ENCODE results near the gene SAMD11. TPM values are rescaled to one million over a fixed set of nuclear protein-coding genes. Genes with fewer than 3 reads are reported as not detected.

SAMD11 gene
- total RNA-seq, 1 donor from 2014 or later, result 0.14 TPM

GRCh38 chr1:905071-905749 lies 18.5 kb upstream of the SAMD11 start:
- H3K27me3 Mint-ChIP-seq (ENCODE audit: low read depth), result peaks cover 48% of the 10 kb centered on the region

GRCh38 chr1:905811-906599 lies 17.7 kb upstream of the SAMD11 start:
- peaks cover 40% of the 10 kb centered on the region for H3K27me3 Mint-ChIP-seq (ENCODE audit: low read depth)
- H3K4me1 Mint-ChIP-seq, result peaks cover 7% of the 10 kb centered on the region
- no peak for DNase-seq (ENCODE audit: low read depth, low spot score)
- peak overlapping the region; percentile 88 for H3K4me3 Mint-ChIP-seq
- H3K36me3 Mint-ChIP-seq (ENCODE audit: low read depth), result no peaks in the 10 kb centered on the region
- no peaks in the 10 kb centered on the region for H3K9me3 Mint-ChIP-seq
- no peak for TF ChIP-seq CTCF (conservative IDR thresholded peaks at IDR 0.05)
- no peak overlapping the region for H3K27ac Mint-ChIP-seq (ENCODE audit: unreplicated experiment)

More at GRCh38 chr1:905071-905749, 18.5 kb upstream of the SAMD11 start:
- H3K27ac Mint-ChIP-seq (ENCODE audit: unreplicated experiment), result peak overlapping the region; percentile 89
- H3K36me3 Mint-ChIP-seq (ENCODE audit: low read depth), result no peaks in the 10 kb centered on the region
- TF ChIP-seq CTCF (conservative IDR thresholded peaks at IDR 0.05), result no peak
- peaks cover 7% of the 10 kb centered on the region for H3K4me1 Mint-ChIP-seq
- H3K9me3 Mint-ChIP-seq, result no peaks in the 10 kb centered on the region
- no peak for DNase-seq (ENCODE audit: low read depth, low spot score)
- H3K4me3 Mint-ChIP-seq, result peak overlapping the region; percentile 88

GRCh38 chr1:906600-907420 lies 16.9 kb upstream of the SAMD11 start:
- peaks cover 7% of the 10 kb centered on the region for H3K4me1 Mint-ChIP-seq
- no peak for DNase-seq (ENCODE audit: low read depth, low spot score)
- peak overlapping the region; percentile 66 for H3K4me3 Mint-ChIP-seq
- peaks cover 38% of the 10 kb centered on the region for H3K27me3 Mint-ChIP-seq (ENCODE audit: low read depth)
- no peaks in the 10 kb centered on the region for H3K36me3 Mint-ChIP-seq (ENCODE audit: low read depth)
- no peak for TF ChIP-seq CTCF (conservative IDR thresholded peaks at IDR 0.05)
- no peak overlapping the region for H3K27ac Mint-ChIP-seq (ENCODE audit: unreplicated experiment)
- H3K9me3 Mint-ChIP-seq, result no peaks in the 10 kb centered on the region

- H3K36me3 Mint-ChIP-seq (ENCODE audit: low read depth), result no peaks in the 10 kb centered on the region
- TF ChIP-seq CTCF (conservative IDR thresholded peaks at IDR 0.05), result no peak
- no peak overlapping the region for H3K4me3 Mint-ChIP-seq
- peaks cover 7% of the 10 kb centered on the region for H3K4me1 Mint-ChIP-seq
- no peak overlapping the region for H3K27ac Mint-ChIP-seq (ENCODE audit: unreplicated experiment)
- no peaks in the 10 kb centered on the region for H3K9me3 Mint-ChIP-seq
- no peak for DNase-seq (ENCODE audit: low read depth, low spot score)
- H3K27me3 Mint-ChIP-seq (ENCODE audit: low read depth), result peaks cover 44% of the 10 kb centered on the region
These were observed 15.9 kb upstream of the SAMD11 start for GRCh38 chr1:907611-908451.

GRCh38 chr1:908661-909060 lies 15.1 kb upstream of the SAMD11 start:
- Mint-ChIP-seq H3K27me3 (ENCODE audit: low read depth) (peaks cover 45% of the 10 kb centered on the region), H3K4me3 (no peak overlapping the region), H3K36me3 (ENCODE audit: low read depth) (no peaks in the 10 kb centered on the region), H3K4me1 (peaks cover 7% of the 10 kb centered on the region), H3K27ac (ENCODE audit: unreplicated experiment) (no peak overlapping the region), H3K9me3 (no peaks in the 10 kb centered on the region)
- no peak for TF ChIP-seq CTCF (conservative IDR thresholded peaks at IDR 0.05)
- DNase-seq (ENCODE audit: low read depth, low spot score), result no peak

All from neural crest cell (in vitro differentiated cells).